GM12892 (cell line): ENCODE data around the gene RSPH1.

Source experiments
- DNase-seq: peaks from one replicate; pipeline ENCODE4 v3.0.0; 2011; ENCODE audit not compliant: insufficient read length
- FAIRE-seq: peaks from 2 replicates; lab custom pipeline; 2011; peaks lifted over from hg19 to GRCh38; lab: Jason Lieb, UNC
- POLR2A ChIP-seq: IDR thresholded peaks from 2 replicates; pipeline ENCODE4 v1.6.1; 2011; ENCODE audit warnings: low read depth, low read length, control low read depth
- POLR2AphosphoS5 ChIP-seq: IDR thresholded peaks from 2 replicates; pipeline ENCODE4 v1.6.1; 2011; ENCODE audit warnings: low read depth, low read length, control low read depth
- TAF1 ChIP-seq: IDR thresholded peaks from 2 replicates; pipeline ENCODE4 v1.6.1; 2011; ENCODE audit warnings: low read depth, mild to moderate bottlenecking, control low read depth, low read length, borderline replicate concordance

The RSPH1 gene

DNA sequence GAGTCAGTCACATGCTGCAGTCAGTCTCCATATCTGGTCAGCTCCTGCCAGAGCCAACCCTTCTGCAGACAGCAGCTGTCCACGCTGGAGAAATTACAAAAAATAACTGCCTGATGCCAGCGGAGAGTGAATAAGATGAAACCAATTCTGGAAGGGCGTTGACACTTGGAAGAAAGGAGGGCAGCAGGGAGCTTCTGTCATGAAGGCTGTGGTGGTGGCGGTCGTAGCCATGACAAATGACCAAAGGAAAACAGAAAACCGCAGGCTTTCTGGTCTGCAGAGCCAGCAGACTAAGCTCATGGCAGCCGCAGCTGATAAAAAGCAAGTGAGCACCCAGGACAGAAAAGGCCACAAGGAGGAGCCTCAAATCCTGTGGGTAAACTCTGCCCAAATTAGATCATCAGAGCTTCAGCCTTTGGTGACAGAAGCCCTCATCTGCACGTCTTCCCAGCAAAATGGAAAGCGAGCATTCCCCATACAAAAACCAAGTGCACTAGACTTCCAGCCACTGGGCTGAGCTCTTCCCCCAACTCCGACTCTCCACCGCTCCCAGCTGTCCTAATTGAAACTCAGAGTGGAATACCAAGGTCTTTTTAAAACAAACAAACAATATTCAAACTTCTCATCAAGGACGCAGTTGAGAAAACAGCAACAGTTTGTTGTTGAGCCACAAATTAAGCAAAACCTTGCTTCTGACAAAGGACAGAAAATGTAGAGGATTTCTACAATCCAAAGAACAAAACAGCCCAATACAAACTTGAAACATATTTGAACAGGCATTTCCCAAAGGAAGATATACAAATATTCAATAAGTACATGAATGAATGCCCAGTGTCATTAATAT lies 28.7 kb downstream of the RSPH1 start:
- FAIRE-seq (peak; percentile 92), DNase-seq (no peak)
- TF ChIP-seq POLR2A (no peak), POLR2AphosphoS5 (no peak), TAF1 (no peak)

DNA sequence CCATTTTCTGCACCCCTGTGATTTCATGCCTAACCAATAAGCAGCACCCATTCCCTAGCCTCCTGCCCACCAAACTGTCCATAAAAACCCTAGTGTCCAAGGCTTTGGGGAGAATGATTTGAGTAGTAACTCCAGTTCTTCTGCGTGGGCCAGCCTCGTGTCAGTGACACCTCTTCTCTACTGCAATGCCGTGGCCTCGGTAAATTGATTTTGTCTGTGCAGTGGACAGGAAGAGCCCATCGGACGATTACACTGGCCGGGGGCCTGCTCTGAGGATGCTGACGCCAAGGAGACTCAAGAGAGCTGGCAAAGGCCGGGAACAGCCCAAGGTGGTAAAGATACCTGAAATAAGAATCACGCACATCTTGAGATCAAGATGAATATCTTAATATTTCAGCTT lies 29.3 kb downstream of the RSPH1 start:
- TF ChIP-seq TAF1 (no peak), POLR2A (no peak), POLR2AphosphoS5 (no peak)
- FAIRE-seq (no peak), DNase-seq (no peak)

DNA sequence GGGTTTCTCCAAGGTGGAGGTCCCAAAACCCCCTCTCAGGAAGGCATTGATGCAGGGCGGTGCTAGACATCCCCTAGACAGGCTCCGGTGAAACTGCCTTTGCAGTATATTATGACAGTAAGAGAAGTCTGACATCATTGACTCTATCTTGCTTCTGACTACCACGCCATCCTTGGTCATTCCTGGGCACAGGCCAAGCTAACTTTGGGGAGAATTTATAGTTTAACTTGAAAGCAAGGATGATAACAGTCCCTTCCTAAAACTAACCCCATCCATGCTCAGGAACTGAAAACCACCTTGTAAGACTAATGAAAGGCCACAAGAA lies 30.3 kb downstream of the RSPH1 start:
- TF ChIP-seq TAF1 (no peak), POLR2AphosphoS5 (no peak), POLR2A (no peak)
- DNase-seq (no peak), FAIRE-seq (no peak)

DNA sequence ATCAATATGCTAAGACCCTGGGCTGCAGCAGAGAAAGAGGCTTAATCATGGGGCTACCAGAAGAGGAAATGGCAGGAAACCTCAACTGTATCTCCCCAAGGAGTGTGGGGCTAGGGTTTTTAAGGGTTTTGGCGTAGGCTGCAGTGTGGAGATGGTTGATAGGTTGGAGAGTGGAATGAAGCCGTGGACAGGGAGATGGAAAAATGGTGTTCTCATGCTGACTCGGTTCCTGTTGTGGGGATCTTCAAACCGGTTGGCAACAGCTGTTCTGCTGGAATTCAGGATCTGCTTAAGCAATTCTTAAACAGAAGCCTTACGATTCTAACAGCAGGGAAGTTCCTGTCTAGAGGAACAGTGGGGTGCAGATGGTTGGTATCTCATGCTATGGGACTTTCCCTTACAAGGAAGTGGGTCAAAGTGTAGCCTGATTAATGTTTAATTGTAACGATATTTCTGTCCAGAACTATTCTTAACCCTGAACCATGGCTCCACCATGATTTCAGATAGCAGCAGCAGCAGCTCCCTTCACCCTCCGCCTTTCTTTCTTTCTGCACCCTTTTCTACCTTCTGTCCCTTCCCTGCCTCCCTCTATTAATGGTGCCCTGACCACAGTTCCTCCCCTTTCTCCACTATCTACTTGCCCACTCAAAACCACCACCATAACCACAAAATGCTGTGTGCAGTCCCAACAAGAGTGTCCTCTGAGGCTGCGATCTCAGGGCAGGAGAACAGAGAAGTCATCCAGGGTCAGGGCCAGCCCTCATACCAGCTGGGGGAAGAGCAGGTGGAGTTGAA lies 30.8 kb downstream of the RSPH1 start:
- FAIRE-seq: peak; percentile 96
- TF ChIP-seq POLR2AphosphoS5: peak; percentile 30; the same call in 1 of the 2 replicates
- 0 out of 2 replicates have a peak, but pooled peaks have one; percentile 24 for TF ChIP-seq POLR2A
- no peak for TF ChIP-seq TAF1
- DNase-seq: no peak

DNA sequence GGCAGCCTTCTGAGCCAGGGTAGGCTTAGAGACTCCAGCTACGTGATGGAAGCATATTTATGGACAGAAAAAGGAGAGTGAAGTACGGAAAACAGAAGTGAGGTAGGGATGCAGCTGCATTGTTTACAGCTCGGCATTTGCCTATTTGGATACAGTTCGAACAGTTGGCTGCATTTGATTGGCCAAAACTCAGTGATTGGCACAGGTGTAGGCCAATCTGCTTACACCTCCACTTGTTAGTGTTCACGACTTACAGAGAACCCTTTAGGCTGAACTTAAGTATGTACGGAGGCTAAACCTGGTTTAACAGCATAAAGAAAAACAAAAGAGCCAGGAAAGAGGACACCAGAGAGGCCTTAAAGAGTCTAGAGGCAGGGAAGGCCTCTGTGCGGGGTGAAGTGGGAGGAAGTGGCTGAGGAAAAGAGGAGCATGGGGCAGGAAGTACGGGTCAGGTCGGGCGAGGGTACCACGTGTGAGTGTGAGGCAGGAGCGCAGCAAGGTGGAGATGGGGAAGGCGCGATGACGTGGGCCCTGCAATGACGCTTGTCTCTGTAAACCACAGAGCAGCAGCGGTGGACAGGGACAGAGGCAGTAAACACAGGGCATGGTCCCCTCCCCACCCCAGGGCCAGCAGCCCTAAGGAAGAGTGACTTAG lies 32.0 kb downstream of the RSPH1 start:
- no peak for DNase-seq

DNA sequence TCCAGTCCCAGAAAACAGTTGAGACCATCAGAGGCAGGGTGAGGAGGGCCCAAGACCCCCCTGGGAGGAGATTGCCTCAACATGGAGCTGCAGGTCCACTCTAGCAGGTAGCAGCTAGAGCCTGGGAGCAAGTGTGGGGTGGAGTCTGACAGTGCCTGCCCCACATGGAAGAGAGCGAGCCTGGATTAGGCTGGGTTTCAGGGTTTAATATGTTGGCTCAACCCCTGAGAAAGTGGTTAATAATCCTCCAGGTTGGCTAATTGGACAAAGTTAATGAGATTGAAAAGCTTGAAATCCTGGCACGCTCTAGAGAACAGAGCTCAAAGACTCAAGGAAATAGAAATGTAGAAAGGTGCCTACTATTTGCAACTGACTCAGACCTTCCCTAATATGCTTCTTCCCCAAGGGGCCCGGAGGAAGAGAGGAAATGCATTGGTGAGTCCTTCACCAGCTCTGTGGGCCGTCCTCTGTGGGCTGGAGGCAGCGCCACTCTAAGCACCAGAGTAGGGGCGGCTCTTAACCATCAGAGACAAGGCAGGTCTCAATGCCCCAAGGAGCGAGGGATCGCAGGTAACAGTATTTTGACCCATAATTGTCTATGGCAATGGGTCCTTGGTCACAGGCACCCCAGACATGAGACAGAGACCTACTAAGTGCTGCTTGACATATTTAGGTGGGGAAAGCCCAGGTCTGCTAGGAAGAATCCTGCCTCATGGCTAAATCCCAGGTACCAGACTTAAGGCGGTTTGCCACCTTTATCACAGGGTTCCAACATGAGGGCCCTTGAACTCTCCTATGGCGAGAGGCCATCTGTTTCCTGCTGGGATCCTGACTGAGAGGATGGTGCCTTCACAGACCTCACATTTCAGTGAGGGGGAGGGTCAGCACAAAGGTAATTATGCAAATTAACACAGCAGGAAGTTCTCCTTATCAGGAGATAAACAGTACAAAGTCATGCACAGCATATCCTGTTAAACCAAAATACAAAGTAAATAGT lies 33.8 kb downstream of the RSPH1 start:
- DNase-seq (no peak), FAIRE-seq (peak; percentile 73)
- TF ChIP-seq POLR2AphosphoS5 (no peak), POLR2A (no peak), TAF1 (no peak)

More for the DNA sequence above, 32.0 kb downstream of the RSPH1 start:
- peak; percentile 83 for FAIRE-seq
- TF ChIP-seq TAF1: no peak
- no peak for TF ChIP-seq POLR2AphosphoS5

DNA sequence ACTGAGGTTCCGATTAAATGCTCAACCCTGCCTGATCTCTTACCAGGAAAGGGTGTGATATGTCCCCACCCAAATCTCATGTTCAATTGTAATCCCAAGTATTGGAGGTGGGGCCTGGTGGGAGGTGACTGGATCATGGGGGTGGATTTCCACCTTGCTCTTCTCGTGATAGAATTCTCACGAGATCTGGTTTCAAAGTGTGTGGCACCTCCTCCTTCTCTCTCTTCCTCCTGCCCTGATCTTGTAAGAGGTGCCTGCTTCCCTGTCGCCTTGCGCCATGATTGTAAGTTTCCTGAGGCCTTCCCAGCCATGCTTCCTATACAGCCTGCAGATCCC lies 34.9 kb downstream of the RSPH1 start:
- FAIRE-seq (no peak), DNase-seq (no peak)
- TF ChIP-seq TAF1 (no peak), POLR2AphosphoS5 (no peak), POLR2A (no peak)

DNA sequence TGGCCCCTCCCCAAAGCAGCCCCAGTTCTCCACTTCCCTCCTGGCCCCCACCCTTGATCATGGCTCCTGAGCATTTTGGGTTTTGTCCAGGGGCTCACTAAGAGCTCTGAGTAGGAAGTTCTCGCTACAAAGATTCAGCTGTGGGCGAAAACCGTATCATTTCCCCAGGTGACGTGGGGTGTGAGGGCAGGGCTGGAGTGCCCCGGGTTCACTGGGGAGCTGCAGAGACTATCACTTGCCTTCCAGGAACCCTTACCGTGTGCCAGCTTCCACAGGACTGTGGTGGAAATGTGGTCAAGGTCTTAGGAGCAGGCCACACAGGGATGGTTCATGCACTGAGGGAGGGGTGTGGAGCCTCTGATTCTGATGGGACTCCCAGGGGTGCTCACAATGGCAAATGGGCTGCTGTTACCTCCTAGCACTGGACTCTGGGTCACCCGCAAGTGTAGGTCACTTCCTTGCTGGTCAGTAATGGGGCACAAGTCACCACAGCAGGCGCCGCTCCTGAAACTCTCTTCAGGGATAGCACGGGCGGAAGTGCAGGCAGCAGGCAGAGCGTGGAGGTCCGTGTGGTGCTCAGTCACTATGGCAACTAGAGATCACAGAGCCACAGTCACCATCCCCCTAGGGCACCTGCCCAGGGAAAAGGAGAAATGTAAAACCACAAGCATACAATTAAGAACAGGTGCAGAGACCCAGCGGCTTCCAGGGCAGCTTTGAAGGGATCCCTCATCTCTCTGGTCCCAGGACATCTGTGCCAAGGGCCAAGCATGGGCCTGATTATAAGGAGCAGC lies 35.4 kb downstream of the RSPH1 start:
- TF ChIP-seq POLR2A: no peak
- TF ChIP-seq POLR2AphosphoS5: no peak; the same call in 1 of the 2 replicates
- no peak for TF ChIP-seq TAF1
- DNase-seq (no peak), FAIRE-seq (peak; percentile 93)

DNA sequence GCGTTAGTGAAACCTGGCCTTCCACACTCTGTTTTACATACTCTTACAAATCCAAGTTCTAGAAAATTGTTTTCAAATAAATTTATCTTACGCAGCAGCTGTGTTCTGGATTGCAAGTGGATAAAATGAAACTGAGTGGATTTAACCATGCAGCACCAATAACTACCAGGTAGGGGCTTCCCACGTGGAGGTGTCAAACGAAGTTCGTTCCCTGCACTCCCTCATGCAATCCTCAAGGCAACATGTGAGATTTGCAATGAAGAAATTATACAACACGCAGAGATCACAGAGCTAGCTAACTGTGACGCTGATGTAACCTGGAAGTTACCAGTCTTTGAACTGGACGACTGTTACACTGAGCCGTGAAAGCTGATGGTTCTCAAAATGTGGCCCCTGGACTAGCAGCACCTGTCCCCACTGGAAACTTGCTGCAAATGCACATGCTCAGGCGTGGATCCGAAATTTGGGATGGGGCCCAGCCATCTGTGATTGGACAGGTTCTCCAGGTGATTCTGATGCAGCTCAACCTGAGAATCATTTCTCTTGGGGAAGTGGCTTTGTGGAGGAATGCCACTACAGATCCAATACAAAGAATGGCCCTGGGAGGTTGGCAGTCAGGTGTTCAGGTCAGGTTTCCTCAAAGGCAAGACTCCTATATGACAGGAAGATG lies 36.3 kb downstream of the RSPH1 start:
- FAIRE-seq: no peak
- TF ChIP-seq POLR2A (no peak), POLR2AphosphoS5 (no peak), TAF1 (no peak)
- DNase-seq: no peak
